ENCODE measurements around the gene UBR4. TPM values are rescaled to one million over a fixed set of nuclear protein-coding genes. Genes with fewer than 3 reads are reported as not detected.

UBR4 gene
- total RNA-seq, 4 donors from 2014 or later = 214 to 324 (median 272) TPM

- Histone ChIP-seq H3K27me3 (no peaks in the 10 kb centered on the region), H3K36me3 (peaks cover 97% of the 10 kb centered on the region), H3K27ac (peak overlapping the region; percentile 31), H3K9me3 (no peaks in the 10 kb centered on the region), H3K4me3 (no peak overlapping the region), H3K4me1 (peaks cover 25% of the 10 kb centered on the region)
- 84% methylated on average over 12 of the region's 12 CpGs for WGBS
- TF ChIP-seq CTCF (IDR thresholded peaks at IDR 0.05) (no peak), POLR2AphosphoS5 (IDR thresholded peaks at IDR 0.05) (no peak), POLR2A (IDR thresholded peaks at IDR 0.05) (no peak), EP300 (IDR thresholded peaks at IDR 0.05) (no peak)
- DNase-seq (ENCODE audit: low spot score in 2 of 2) = no peak
Observed at GRCh38 chr1:19088717-19089442, 121.2 kb downstream of the UBR4 start.

GRCh38 chr1:19087737-19088594, 122.1 kb downstream of the UBR4 start:
- Histone ChIP-seq H3K4me1 (peaks cover 29% of the 10 kb centered on the region), H3K36me3 (peaks cover 97% of the 10 kb centered on the region), H3K9me3 (no peaks in the 10 kb centered on the region), H3K27me3 (no peaks in the 10 kb centered on the region), H3K27ac (no peak overlapping the region), H3K4me3 (no peak overlapping the region)
- TF ChIP-seq POLR2A (IDR thresholded peaks at IDR 0.05) = no peak
- no peak for TF ChIP-seq POLR2AphosphoS5 (IDR thresholded peaks at IDR 0.05)
- no peak for TF ChIP-seq CTCF (IDR thresholded peaks at IDR 0.05)
- no peak for TF ChIP-seq EP300 (IDR thresholded peaks at IDR 0.05)
- 71% methylated on average over 9 of the region's 9 CpGs for WGBS
- no peak for DNase-seq (ENCODE audit: low spot score in 2 of 2)

GRCh38 chr1:19087017-19087736, 122.9 kb downstream of the UBR4 start:
- TF ChIP-seq POLR2A (IDR thresholded peaks at IDR 0.05) = no peak
- no peak for TF ChIP-seq CTCF (IDR thresholded peaks at IDR 0.05)
- no peak for TF ChIP-seq EP300 (IDR thresholded peaks at IDR 0.05)
- no peak for TF ChIP-seq POLR2AphosphoS5 (IDR thresholded peaks at IDR 0.05)
- WGBS = 77% methylated on average over 6 of the region's 6 CpGs
- Histone ChIP-seq H3K4me1 (peaks cover 35% of the 10 kb centered on the region), H3K27ac (peak overlapping the region; percentile 17), H3K36me3 (peaks cover 97% of the 10 kb centered on the region), H3K27me3 (no peaks in the 10 kb centered on the region), H3K9me3 (no peaks in the 10 kb centered on the region), H3K4me3 (no peak overlapping the region)
- DNase-seq (ENCODE audit: low spot score in 2 of 2) = no peak

GRCh38 chr1:19086176-19086875, 123.7 kb downstream of the UBR4 start:
- no peak overlapping the region for H3K4me3 ChIP-seq
- peak overlapping the region; percentile 43 for H3K27ac ChIP-seq
- no peaks in the 10 kb centered on the region for H3K27me3 ChIP-seq
- no peaks in the 10 kb centered on the region for H3K9me3 ChIP-seq
- no peak for DNase-seq (ENCODE audit: low spot score in 2 of 2)
- TF ChIP-seq EP300 (IDR thresholded peaks at IDR 0.05) = no peak
- H3K4me1 ChIP-seq = peaks cover 44% of the 10 kb centered on the region
- WGBS = 71% methylated on average over 19 of the region's 21 CpGs
- peaks cover 89% of the 10 kb centered on the region for H3K36me3 ChIP-seq

GRCh38 chr1:19084206-19084738, 125.8 kb downstream of the UBR4 start:
- TF ChIP-seq EP300 (IDR thresholded peaks at IDR 0.05) (no peak), CTCF (IDR thresholded peaks at IDR 0.05) (no peak), POLR2A (IDR thresholded peaks at IDR 0.05) (no peak), POLR2AphosphoS5 (IDR thresholded peaks at IDR 0.05) (no peak)
- 92% methylated on average over 20 of the region's 20 CpGs for WGBS

More at GRCh38 chr1:19084206-19084738, 125.8 kb downstream of the UBR4 start:
- DNase-seq (ENCODE audit: low spot score in 2 of 2) = no peak
- H3K4me3 ChIP-seq = no peak overlapping the region
- H3K9me3 ChIP-seq = no peaks in the 10 kb centered on the region
- no peak overlapping the region for H3K27ac ChIP-seq
- H3K27me3 ChIP-seq = no peaks in the 10 kb centered on the region
- H3K36me3 ChIP-seq = peaks cover 81% of the 10 kb centered on the region
- H3K4me1 ChIP-seq = peaks cover 62% of the 10 kb centered on the region

All from suprapubic skin (tissue), 4 donors.